ENCODE data around the gene ETS1.

The ETS1 gene

GRCh38 chr11:128411150-128411549 lies 176.2 kb downstream of the ETS1 start:
- no peaks in the 10 kb centered on the region for H3K9me3 ChIP-seq
- no peak overlapping the region for H3K4me3 ChIP-seq
- in situ Hi-C loops (cut with MboI; ENCODE audit: low sequenced_read_pairs), result no loop called here
- no peak for DNase-seq (ENCODE audit: low spot score in 2 of 2)
- H3K36me3 ChIP-seq (replicated peaks), result no peaks in the 10 kb centered on the region
- peaks cover 11% of the 10 kb centered on the region for H3K27me3 ChIP-seq (ENCODE audit: low read depth)
- H3K4me1 ChIP-seq, result no peaks in the 10 kb centered on the region

DNA sequence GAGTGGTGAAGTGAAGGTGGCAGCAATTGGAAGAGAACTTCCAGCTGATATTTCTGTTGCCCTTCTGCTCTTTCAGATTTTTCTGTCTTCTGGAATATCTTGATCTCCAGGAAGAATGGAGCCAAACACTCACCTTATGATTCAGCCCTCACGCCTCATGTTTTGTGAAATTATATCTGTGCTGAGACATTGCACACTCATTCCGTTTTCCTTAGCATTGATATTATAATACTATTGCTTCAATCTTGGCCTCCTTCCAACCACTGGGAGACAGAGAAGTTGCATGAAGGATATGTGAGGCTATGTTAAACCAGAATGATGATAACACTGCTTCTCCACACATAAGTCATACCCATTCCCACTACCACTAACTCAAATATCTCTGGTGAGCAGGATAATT lies 177.9 kb downstream of the ETS1 start:
- Histone ChIP-seq H3K4me1 (no peaks in the 10 kb centered on the region), H3K4me3 (no peak overlapping the region), H3K36me3 (replicated peaks) (no peaks in the 10 kb centered on the region), H3K27me3 (ENCODE audit: low read depth) (peaks cover 5% of the 10 kb centered on the region; the same call in 1 of the 2 replicates), H3K9me3 (no peaks in the 10 kb centered on the region)
- in situ Hi-C loops (cut with MboI; ENCODE audit: low sequenced_read_pairs), result no loop called here
- no peak for DNase-seq (ENCODE audit: low spot score in 2 of 2)

Measured in HAP-1 (cell line).